OCI-LY3 (cell line): ENCODE measurements around the gene VAV1.

Source experiments
- H2AFZ ChIP-seq: fragments of 200-600, 300-600 bp; shearing (Covaris generic); 2 replicates; pipeline ENCODE4 v1.6.0; 2014; ENCODE audit warnings: antibody characterized with exemption, low read depth, low read length
- H3K27ac ChIP-seq: fragments of 200-600, 300-600 bp; sonication (generic); 2 replicates; pipeline ENCODE4 v1.5.1; 2014; ENCODE audit warnings: mild to moderate bottlenecking, low read length, moderate library complexity, mixed read lengths
- H3K27me3 ChIP-seq: fragments of 200-600, 300-600 bp; sonication (generic); 2 replicates; pipeline ENCODE4 v1.6.1; 2014; ENCODE audit warnings: low read depth, low read length, mixed read lengths
- H3K36me3 ChIP-seq: fragments of 200-600, 300-600 bp; sonication (generic); replicated peaks from 2 replicates; pipeline ENCODE3; 2014; ENCODE audit warnings: low read depth, low read length, mixed read lengths
- H3K4me1 ChIP-seq: fragments of 300-600, 200-600 bp; sonication (generic); 2 replicates; pipeline ENCODE4 v1.6.1; 2014; ENCODE audit warnings: low read length, mixed read lengths
- H3K4me2 ChIP-seq: fragments of 200-600, 300-600 bp; sonication (generic); 2 replicates; pipeline ENCODE4 v1.6.1; 2014; ENCODE audit warnings: low read length, mixed read lengths
- H3K4me3 ChIP-seq: fragments of 300-600, 200-600 bp; sonication (generic); 2 replicates; pipeline ENCODE4 v1.5.1; 2014; ENCODE audit warnings: antibody characterized with exemption, mild to moderate bottlenecking, low read length, moderate library complexity
- H3K79me2 ChIP-seq: fragments of 300-600, 200-600 bp; shearing (Covaris generic); 2 replicates; pipeline ENCODE4 v1.6.1; 2014; ENCODE audit warnings: mild to moderate bottlenecking, low read length, mixed read lengths
- H3K9ac ChIP-seq: fragments of 300-600, 200-600 bp; shearing (Covaris generic); 2 replicates; pipeline ENCODE4 v1.6.0; 2014; ENCODE audit warnings: mild to moderate bottlenecking, low read length, moderate library complexity
- H3K9me3 ChIP-seq: fragments of 200-600, 300-600 bp; shearing (Covaris generic); 2 replicates; pipeline ENCODE4 v1.6.1; 2014; ENCODE audit warnings: low read length, mixed read lengths; ENCODE audit not compliant: insufficient read depth
- H4K20me1 ChIP-seq: fragments of 200-600, 300-600 bp; sonication (generic); 2 replicates; pipeline ENCODE4 v1.6.1; 2016; ENCODE audit warnings: low read length, mixed read lengths; ENCODE audit not compliant: insufficient read depth
- CTCF ChIP-seq: fragments of 200-600, 300-600 bp; sonication (generic); IDR thresholded peaks from 2 replicates; pipeline ENCODE4 v1.5.1; 2014; ENCODE audit warnings: antibody characterized with exemption, low read length, low read depth
- EZH2phosphoT487 ChIP-seq: fragments of 200-600 bp; shearing (Covaris generic); IDR thresholded peaks from 2 replicates; pipeline ENCODE4 v1.6.1; 2018; ENCODE audit warnings: antibody characterized with exemption, mixed run types, low read depth

The VAV1 gene

GRCh38 chr19:6765738-6766356 is 6.7 kb upstream of the VAV1 start:
- Histone ChIP-seq H3K27me3 (no peaks in the 10 kb centered on the region; the same call in 1 of the 2 replicates), H3K9me3 (no peaks in the 10 kb centered on the region), H3K36me3 (no peaks in the 10 kb centered on the region), H3K4me3 (0 out of 2 replicates have a peak overlapping the region, but pooled peaks have one; percentile 86), H2AFZ (no peak overlapping the region), H3K4me1 (peaks cover 26% of the 10 kb centered on the region), H3K9ac (no peak overlapping the region), H3K79me2 (no peaks in the 10 kb centered on the region), H3K27ac (no peak overlapping the region), H3K4me2 (peak overlapping the region; percentile 88), H4K20me1 (no peaks in the 10 kb centered on the region)
- TF ChIP-seq EZH2phosphoT487 (no peak), CTCF (no peak)

- H3K4me3 ChIP-seq, result peak overlapping the region; percentile 86
- no peaks in the 10 kb centered on the region for H3K9me3 ChIP-seq
- no peaks in the 10 kb centered on the region for H3K79me2 ChIP-seq
- no peaks in the 10 kb centered on the region for H4K20me1 ChIP-seq
- H3K27ac ChIP-seq, result no peak overlapping the region
- H3K27me3 ChIP-seq, result no peaks in the 10 kb centered on the region; the same call in 1 of the 2 replicates
- peak overlapping the region; percentile 88 for H3K4me2 ChIP-seq
- peak overlapping the region; percentile 69 for H3K9ac ChIP-seq
- peak overlapping the region; percentile 81; the same call in 1 of the 2 replicates for H2AFZ ChIP-seq
- H3K4me1 ChIP-seq, result peaks cover 26% of the 10 kb centered on the region
- no peaks in the 10 kb centered on the region for H3K36me3 ChIP-seq
- no peak for TF ChIP-seq EZH2phosphoT487
- no peak for TF ChIP-seq CTCF
Measured at GRCh38 chr19:6766357-6767080, 6.0 kb upstream of the VAV1 start.

- Histone ChIP-seq H3K4me3 (peak overlapping the region; percentile 86), H3K79me2 (no peaks in the 10 kb centered on the region), H3K9ac (peak overlapping the region; percentile 69), H3K9me3 (no peaks in the 10 kb centered on the region), H4K20me1 (no peaks in the 10 kb centered on the region), H2AFZ (peak overlapping the region; percentile 81; the same call in 1 of the 2 replicates), H3K36me3 (no peaks in the 10 kb centered on the region), H3K27ac (no peak overlapping the region), H3K4me2 (peak overlapping the region; percentile 88), H3K27me3 (no peaks in the 10 kb centered on the region; the same call in 1 of the 2 replicates), H3K4me1 (peaks cover 30% of the 10 kb centered on the region)
- TF ChIP-seq EZH2phosphoT487, result no peak
- no peak for TF ChIP-seq CTCF
Measured at GRCh38 chr19:6767081-6767356, 5.5 kb upstream of the VAV1 start.

- H3K27me3 ChIP-seq, result no peaks in the 10 kb centered on the region; the same call in 1 of the 2 replicates
- no peaks in the 10 kb centered on the region for H3K9me3 ChIP-seq
- TF ChIP-seq EZH2phosphoT487, result no peak
- TF ChIP-seq CTCF, result no peak
- H3K36me3 ChIP-seq, result no peaks in the 10 kb centered on the region
- H3K4me3 ChIP-seq, result peak within 1 kb of the TSS; percentile 86
- H3K9ac ChIP-seq, result peak within 1 kb of the TSS; percentile 69
- peak within 1 kb of the TSS; percentile 81; the same call in 1 of the 2 replicates for H2AFZ ChIP-seq
- H3K79me2 ChIP-seq, result peaks cover under 1% of the 10 kb centered on the region; the same call in 1 of the 2 replicates
- peak within 1 kb of the TSS; percentile 43 for H3K27ac ChIP-seq
- H4K20me1 ChIP-seq, result no peaks in the 10 kb centered on the region
- H3K4me2 ChIP-seq, result peak within 1 kb of the TSS; percentile 88
- peaks cover 32% of the 10 kb centered on the region for H3K4me1 ChIP-seq
Measured at GRCh38 chr19:6767357-6768235, 4.9 kb upstream of the VAV1 start, which contains the start of gene SH2D3A. Gene SH2D3A (minus strand): TSS chr19:6767435. CDS start chr19:6763748, 3,687 bp downstream.
